NCI-H1092 (cell line): ENCODE data around the gene TOR1A.

Source experiments
- DNase-seq: peaks from one replicate; lab custom pipeline; 2025; lab: John Stamatoyannopoulos, UW

Gene TOR1A

DNA sequence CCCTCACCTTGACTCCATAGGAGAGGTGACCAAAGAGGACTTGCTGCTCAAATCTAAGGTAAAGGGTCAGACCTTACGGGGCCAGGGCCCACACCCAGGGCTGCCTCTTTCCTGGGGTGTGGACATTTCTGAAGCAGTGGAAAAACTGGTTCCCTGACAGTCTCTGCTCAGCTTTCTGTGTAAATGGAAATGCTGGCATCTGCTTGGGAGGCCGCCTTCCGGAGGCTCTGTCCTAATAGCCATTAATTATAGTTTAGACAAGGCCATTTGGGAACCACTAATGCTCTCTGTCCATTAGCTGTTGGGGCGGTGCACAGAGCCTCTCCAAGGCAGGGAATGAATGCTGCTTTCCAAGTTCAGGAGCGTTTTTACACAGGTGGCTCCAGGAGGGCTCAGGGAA, 28.6 kb upstream of the TOR1A start:
- no peak for DNase-seq

DNA sequence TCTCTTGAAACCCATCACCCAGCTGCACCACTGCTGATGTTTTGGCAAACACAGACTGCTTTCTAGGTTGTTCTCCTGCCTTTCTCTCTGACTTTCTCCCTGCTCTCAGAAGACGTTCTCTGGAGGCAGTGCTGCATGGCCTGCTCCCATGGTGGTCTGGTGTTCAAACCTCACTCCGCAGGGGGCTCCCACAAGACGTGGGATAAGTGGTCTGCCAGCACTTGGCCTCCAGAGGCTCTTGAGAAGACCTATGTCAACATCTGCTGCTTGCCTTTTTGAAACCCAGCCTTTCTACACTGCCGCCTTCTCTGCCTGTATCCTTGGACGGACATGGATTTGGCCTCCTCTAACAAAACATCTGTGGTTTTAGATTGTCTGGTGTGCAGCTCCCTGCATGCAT, 27.9 kb upstream of the TOR1A start:
- DNase-seq, result no peak

DNA sequence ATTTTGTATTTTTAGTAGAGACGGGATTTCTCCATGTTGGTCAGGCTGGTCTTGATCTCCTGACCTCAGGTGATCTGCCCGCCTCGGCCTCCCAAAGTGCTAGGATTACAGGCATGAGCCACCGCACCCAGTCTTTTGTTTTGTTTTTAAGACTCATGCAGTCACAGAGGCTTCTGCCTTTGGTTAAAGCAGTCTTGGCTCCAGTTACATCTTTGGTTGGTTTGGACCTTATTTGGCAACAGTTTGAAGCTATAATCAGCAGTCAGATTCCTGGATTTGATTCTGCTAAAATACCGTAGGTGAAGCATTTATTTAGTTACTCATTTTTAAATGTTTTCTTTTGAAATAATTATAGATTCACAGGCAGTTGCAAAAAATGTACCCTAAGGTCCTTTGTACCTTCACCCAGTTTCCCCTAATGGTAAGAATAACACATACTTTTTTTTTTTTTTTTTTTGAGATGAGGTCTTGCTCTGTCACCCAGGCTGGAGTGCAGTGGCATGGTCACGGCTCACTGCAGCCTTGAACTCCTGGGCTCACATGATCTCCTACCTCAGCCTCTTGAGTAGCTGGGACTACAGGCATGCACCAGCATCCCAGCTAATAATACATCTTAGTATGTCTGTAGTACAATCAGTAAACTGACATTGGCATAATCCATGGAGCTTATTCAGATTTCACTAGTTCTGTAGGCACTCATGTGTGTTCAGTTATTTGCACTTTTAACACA, 27.1 kb upstream of the TOR1A start:
- no peak for DNase-seq

DNA sequence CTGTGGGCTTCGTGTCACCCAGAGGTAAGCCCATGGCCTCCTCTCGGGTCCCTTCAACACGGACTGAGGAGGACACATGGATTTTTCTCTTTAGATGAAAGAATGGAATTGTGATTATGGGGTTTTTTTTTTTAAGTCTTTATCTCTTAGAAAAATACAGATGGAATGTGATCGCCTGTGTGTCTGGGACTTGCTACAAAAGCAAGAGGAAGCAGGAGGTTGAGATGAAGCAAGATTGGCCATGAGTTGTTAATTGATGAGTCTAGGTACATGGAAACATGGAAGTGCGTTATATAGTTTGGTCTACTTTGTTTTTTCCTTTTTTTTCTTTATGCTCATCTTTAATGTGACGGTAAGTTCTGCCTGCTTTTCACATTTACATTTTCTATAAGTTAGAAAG, 26.0 kb upstream of the TOR1A start:
- no peak for DNase-seq

DNA sequence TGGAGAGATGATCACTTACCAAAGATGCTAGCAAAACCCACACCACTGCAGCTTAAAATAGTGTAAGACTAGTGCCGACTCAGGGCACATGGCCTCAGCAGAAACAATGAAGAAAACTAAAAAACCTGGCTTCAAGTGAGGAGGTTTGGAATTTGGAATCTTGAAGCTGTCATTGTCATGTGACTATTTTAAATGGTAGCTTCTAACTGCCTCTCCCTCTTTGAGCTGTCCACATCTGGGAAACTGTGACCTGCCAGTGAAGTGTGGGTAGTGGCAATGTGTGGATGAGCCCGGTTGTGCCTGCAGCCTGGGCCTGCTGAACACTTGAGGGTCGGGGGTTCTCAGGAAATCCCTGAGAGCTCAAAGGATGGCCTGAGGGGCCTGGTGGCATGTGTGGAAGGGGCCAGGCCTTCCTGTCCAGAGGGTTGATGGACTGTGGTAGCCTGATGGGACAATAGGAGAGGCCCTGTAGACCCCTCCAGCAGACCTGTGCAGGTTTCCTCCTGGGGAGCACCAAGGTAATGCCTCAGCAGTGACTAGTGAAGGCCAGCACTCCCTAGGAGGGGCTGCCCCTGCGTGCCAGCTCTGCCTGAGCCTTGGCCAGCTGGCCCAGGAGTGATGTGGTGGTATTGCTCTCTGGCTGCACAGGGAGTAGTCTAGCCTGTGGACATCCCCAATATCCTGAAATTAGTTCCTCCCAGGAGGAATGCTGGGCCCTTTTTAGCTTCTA, 24.9 kb upstream of the TOR1A start:
- no peak for DNase-seq

DNA sequence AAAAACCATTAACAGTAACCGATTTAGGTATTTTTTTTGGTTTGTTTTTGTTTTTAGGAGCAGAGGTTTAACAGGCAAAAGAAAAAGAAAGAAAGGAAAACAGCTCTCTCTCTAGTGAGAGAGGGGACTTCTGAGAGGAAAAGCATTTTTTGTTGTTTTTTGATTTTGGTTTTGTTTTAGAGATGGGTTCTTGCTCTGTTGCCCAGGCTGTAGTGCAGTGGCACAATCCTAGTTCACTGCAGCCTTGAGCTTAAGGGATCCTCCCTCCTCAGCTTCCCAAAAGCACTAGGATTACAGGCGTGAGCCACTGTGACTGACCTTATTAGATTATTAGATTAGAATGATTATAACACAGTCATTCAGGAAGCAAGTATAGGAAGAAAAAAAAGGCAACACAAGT, 21.4 kb upstream of the TOR1A start:
- DNase-seq, result no peak

DNA sequence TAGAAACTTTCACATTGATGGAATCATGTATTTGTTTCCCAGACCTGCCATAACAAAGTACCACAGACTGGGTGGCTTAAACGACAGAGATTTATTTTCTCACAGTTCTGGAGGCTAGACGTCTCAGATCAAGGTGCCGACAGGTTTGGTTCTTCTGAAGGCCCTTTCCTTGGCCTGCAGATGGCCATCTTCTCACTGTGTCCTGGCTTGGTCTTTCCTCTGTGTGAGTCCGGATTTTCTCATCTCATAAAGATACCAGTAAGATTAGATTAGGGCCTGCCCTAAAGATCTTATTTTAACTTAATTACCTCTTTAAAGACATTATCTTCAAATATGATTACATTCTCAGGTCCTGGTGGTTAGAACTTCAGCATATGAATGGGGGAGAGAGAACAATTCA, 17.1 kb upstream of the TOR1A start:
- DNase-seq, result no peak

DNA sequence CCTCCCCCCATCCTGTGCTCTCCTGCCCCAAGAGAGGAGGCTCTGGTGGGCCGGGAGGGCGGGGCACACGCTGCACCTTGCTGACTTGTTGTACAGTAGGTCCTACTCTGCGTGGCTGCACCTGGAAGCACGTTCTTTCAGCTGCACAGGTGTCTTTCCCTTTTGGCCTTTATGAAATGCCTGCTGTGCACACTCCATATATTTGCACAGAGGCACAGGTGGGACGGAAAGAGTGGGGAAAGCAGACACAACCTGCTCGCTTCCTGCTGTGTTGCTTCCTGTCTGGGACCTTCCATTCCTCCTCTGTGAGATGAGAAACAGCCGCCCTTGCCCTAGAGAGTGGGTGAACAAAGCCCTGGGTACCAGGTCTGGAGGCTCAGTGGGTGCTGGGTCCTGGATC, 16.1 kb upstream of the TOR1A start:
- peak; percentile 44 for DNase-seq

DNA sequence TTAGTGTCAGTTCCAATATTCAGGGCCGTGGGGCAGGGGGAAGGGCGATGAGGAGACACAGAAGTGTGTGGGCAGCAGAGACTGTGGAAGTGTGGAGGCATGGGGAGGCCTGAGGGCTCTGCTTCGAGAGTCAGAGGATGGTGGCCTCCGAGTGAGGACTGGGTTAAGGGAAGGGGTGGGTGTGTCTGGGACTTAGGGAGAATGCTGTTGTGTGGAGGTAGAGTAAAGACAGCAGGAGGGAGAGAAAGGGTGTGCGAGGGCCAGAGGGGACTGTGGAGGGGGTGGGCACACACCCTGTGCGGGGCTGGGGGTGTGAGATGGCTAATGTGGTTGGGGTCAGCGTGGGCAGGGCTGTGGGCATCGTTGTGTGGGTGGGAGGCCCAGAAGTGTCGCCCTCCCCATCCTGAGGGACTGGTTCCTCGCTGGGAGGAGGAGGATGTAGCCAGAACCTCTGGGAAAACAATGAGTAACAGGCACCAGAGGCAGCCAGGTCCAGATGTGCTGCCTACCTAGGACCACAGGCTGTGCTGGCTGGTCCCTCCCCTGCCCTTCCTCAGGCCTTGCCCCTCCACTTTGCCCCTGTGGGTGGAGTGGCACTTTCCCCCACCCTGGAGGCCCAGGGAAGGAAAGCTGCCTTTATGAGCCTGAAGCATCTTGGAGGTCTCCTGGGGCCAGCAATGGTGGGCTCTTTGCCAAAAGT, 15.5 kb upstream of the TOR1A start:
- DNase-seq, result no peak

DNA sequence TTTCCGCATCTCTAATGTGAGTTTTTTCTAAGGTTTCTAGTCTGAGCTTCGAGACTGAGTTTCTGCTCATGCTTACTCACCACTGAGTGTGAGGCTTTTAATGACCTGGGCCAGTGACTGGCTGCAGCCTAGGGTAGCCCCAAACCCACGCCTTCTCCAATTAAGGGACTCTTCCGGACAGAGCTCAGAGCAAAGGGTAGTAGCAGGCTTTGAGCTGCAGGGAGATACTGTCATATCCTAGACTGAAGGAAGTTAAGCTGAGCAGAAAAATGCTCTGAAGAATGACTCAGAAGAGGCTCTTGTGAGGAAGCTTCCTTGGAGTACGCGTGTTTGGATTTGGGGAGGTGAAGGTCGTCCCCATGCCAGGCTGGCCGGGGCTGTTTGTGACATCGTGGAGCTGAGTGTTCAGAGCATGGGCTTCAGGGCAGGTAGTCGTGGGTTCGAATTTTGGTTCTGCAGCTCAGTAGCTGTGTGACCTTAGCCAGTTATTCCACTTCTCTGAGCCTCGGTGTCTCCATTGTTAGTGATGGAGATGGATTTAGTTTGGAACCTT, 14.8 kb upstream of the TOR1A start:
- DNase-seq, result no peak

DNA sequence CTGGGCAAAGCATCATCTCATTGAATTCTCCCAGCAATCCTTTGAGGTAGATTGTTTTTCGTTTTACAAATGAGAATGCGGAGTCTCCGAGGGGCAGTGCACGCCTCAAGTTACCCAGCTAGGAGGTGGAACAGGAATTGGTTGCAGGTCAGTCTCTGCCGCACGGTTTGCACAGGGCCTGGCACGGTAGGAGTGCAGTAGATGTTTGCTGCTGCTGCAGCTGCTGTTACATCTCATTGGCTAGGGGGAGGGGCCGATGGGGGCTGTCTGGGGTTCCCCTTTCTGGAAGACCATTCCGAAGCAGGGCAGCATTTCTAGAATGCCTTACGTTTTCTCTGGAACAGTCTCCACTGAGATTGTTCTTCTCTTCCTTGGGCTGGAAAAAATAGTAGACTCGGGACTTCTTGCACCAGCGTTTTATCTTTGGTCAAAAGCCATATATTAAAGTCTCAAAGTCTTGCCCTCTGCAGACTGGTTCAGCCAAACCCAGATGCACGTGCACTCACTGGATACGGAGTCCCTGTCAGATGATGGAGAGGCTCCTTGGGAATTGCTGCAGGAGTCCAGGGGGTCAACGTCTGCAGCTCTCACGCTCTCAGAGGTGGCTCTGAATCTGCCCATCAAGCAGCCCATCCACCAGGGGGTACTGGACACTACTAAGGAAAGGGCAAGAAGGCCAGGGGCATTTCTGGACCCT, 12.5 kb upstream of the TOR1A start:
- no peak for DNase-seq

DNA sequence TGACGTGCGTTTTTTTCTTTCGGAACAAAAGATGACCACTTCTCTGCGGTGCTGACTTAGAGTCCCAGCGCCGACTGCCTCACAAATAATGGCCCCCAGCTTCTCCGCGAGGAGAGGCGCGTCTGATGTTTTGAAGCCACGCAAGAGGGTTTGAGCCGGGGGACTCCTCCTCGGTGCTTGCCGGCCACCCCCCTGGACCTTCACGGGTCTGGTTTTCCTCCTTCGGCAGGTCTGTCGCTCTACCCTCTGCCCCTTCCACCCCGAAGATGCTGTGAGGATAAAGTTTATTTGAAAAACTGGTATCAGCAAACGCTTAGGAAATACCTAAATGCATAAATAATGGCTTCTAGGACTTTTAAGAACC, 11.9 kb upstream of the TOR1A start:
- no peak for DNase-seq

DNA sequence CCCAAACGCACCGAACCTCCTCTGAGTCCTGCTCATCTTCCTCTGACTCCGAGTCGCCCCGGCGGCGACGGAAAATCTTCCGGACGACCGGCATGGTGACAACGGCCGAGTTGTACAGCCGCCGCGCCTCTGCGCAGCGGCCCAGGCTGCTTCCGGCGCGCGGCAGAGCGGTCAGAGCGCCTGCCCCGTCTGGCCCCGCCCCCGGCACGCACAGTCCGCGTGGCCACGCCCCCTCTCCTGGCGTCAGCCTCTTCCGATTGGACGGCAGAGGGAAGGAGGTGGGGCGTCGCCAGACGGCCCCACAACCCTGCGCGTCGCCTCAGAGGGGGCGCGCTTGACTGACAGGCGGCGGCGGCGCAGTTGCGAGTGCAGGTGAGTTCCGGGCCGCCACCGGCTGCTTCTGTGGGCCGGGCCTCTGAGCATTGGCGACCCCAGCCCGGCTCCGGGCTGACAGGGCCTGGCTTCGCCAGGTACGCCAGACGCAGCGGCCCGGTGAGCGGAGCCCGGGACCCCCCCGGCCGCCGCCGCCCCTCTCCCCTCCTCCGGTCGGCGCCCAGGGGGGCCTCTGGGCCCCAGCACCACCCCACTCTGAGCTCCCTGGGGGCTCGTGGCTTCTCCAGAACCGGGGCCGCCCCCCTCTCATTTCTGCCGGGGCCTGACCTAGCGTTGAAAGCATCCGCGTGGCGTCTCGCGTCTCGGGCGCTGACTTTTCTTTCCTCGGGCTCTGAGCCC, 11.4 kb upstream of the TOR1A start, which contains the start of the genes C9orf78 and USP20:
Gene C9orf78, minus strand, starts transcription at position 148 of the 732 bp plus-strand sequence. Its CDS starts 54 bp downstream, at position 94.
Gene USP20, plus strand, starts transcription at position 331 of the 732 bp plus-strand sequence. CDS start 17,098 bp downstream, outside the sequence.
- DNase-seq, result peak; percentile 97

DNA sequence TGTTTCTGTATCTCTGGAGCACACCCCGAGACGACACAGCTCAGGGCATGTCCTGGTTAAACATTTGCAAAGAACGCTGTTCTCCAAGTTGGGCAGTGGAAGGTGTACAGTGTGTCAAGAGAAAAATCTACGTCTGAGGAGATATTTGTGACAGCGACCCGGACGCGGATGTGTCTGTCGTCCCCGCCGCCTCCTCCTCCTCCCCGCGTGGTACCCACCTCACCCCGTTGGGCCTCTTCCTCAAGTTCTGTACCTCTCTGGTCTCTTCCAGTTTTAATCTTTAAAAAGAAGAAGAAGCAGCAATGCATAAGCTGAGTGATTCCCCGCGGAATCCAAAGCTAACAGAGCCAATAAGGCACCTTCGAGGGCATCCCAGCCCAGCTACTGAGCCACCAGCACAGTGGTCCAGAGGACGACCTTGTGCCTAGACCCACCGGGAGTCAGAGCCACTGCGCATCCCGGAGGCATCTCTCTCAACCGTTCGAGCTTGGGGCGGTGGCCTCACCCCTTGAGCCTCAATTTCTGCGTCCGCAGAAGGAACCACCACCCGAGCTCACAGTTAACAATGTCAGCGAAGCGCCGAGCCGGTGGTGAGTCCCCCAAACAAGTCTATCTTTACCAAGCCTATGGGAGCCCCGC, 10.7 kb upstream of the TOR1A start:
- DNase-seq, result no peak

DNA sequence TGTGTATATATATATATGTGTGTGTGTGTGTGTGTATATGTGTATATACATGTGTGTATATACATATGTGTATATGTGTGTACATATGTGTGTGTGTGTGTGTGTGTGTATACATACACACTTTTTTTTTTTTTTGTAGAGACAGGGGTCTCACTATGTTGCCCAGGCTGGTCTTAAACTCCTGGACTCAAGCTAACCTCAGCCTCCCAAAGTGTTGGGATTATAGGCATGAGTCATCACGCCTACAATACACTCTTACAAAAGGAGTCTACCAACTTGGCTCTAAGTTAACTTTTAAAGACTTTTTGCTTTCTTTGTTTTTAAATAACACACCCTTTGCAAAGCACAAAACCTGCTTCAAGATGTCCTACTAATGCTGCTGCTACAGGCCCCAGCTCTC, 9.0 kb upstream of the TOR1A start:
- DNase-seq, result no peak

DNA sequence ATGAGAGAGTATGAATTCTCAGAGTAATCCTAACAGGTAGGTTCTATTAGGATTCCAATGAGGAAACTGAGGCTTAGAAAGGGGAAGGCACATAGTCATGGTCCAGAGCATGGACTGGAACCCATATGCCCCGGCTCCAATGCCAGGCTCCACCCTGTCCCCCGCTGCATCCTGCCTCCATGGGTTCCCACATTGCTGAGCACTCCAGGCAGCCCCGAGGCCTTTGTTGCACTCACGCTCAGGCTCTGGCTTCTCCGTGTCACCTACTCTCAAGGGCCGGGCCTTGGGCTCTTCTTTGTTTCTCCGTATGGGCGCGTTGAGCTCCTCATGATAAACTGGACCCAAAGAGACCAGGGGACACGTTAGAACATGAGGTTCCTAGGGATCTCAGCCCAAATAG, 5.0 kb upstream of the TOR1A start:
- DNase-seq, result no peak

DNA sequence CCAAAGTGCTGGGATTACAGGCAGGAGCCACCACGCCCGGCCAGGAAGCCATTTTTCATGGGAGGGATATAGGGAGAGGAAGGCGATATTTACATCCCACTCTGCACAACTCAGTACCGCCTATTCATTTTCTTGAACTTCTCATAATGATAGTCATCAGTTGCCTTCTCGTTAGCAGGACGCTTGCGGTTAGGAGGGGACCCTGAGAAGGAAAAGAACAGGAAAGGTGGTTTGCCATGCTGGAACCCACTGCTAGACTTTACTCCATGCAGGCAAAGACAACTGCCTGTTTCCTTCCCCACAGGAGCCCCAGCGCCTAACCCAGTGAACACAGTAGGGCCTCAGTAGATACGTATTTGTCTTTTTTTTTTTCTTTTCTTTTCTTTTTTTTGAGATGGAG, 4.1 kb upstream of the TOR1A start:
- no peak for DNase-seq

DNA sequence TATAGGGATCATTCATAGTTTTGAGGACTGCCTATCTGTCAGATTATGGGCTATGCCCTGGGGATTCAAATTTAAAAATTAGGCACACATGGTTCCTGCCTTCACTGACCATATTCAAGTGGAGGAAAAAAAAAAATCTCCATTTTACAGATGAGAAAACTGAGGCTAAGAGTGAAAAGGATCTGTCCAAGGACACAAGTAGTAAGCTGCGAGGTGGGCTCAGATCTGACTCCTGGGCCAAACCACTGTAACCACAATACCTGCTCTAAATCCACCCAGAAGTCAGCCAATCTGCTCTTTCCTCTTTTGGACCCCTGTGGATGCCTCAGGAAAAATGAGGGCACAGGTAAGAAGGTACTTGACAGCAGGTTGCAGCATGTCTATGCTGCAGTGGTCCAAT, 2.8 kb upstream of the TOR1A start:
- DNase-seq, result no peak

DNA sequence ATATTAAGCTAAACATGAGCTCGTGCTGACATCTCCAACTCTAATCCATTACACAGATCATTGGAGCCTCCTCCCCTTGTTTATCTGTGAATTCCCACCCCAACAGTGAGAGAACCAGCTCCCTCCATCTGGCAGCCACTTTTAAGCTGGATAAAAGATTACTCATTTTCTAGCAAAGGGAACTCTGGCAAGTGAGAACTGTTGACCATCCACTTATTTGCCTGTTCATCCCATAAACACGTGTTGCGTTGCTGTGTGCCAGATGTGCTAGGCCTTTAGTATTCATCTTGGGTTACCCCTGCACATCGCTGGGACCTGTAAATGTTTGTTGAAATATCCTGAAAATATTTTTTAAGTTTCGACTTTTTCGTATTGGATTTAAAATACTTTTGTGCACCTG, 2.4 kb upstream of the TOR1A start:
- no peak for DNase-seq

DNA sequence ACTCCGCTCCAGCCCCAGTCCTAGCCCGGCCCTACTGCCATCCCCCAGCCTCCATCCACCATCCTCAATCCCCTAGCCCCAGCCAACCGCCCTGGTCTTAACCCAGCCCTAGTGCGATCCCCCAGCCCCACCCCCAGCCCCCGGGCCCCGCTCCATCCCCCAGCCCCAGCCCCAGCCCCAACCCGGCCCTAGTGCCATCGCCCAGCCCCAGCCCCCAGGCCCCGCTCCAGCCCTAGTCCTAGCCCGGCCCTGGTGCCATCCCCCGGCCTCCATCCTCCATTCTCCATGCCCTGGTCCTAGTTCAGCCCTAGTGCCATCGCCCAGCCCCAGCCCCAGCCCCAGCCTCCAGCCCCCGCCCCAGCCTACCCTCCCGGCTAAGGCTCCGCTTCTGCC, 398 bp downstream of the TOR1A start:
- no peak for DNase-seq
